GM19395 (cell line): ENCODE results near the gene ZNF778.

Experiments used
- ATAC-seq: cut with Tn5 transposase; IDR thresholded peaks from one replicate; pipeline ENCODE4 v1.9.1; 2021; ENCODE audit warnings: mild to moderate bottlenecking, moderate library complexity; ENCODE audit not compliant: unreplicated experiment

ZNF778 gene

GRCh38 chr16:89273741-89274472, 56.4 kb downstream of the ZNF778 start:
- no peak for ATAC-seq

- no peak for ATAC-seq
Observed at GRCh38 chr16:89274561-89275283, 57.2 kb downstream of the ZNF778 start.

- no peak for ATAC-seq
Observed at GRCh38 chr16:89275284-89275584, 57.7 kb downstream of the ZNF778 start.

- no peak for ATAC-seq
Observed at GRCh38 chr16:89275837-89276720, 58.6 kb downstream of the ZNF778 start.

- no peak for ATAC-seq
Observed at GRCh38 chr16:89277049-89277448, 59.5 kb downstream of the ZNF778 start.

- ATAC-seq = no peak
Observed at GRCh38 chr16:89277641-89278341, 60.3 kb downstream of the ZNF778 start.

GRCh38 chr16:89278441-89279240, 61.1 kb downstream of the ZNF778 start:
- ATAC-seq = no peak

- no peak for ATAC-seq
Observed at GRCh38 chr16:89279666-89280481, 62.4 kb downstream of the ZNF778 start.

GRCh38 chr16:89280546-89281188, 63.2 kb downstream of the ZNF778 start:
- no peak for ATAC-seq

- no peak for ATAC-seq
Observed at GRCh38 chr16:89281189-89281577, 63.7 kb downstream of the ZNF778 start.

- ATAC-seq = no peak
Observed at GRCh38 chr16:89281829-89282228, 64.3 kb downstream of the ZNF778 start.

- no peak for ATAC-seq
Observed at GRCh38 chr16:89282523-89282922, 65.0 kb downstream of the ZNF778 start.

- ATAC-seq = no peak
Observed at GRCh38 chr16:89283449-89283848, 65.9 kb downstream of the ZNF778 start.

- ATAC-seq = no peak
Observed at GRCh38 chr16:89285381-89285780, 67.9 kb downstream of the ZNF778 start.

- ATAC-seq = no peak
Observed at GRCh38 chr16:89286096-89286495, 68.6 kb downstream of the ZNF778 start.
